ENCODE results near the gene DPY19L1.
"Not testable (repeated sequence)": the region's sequence is repeated elsewhere in the genome, so short reads cannot be mapped to it uniquely, and the experiment has no call there.

The DPY19L1 gene

DNA sequence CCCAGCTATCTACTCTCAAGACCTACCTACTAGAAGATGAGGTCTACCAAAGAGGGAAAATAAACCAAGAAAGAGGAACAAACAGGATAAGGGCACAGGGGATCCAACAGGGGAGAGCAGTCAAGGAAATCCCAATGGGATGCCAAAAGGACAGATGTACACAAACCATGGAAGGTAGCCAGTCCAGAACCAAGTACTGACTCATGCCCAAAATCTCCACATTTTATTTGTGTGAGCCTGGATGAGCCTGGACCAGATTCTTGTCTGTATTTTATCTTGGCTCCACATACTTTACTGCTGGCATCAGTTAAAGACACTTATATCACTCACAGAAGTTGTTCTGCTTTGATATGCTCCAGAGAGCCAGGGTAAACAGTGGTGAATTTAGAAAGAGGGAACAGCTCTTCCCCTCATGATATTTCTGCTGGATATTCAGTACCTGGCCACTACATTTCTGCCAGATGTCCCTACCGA, 34.1 kb downstream of the DPY19L1 start:
- intact Hi-C loops (cut with DNase I); DNase-seq: not testable (repeated sequence)

DNA sequence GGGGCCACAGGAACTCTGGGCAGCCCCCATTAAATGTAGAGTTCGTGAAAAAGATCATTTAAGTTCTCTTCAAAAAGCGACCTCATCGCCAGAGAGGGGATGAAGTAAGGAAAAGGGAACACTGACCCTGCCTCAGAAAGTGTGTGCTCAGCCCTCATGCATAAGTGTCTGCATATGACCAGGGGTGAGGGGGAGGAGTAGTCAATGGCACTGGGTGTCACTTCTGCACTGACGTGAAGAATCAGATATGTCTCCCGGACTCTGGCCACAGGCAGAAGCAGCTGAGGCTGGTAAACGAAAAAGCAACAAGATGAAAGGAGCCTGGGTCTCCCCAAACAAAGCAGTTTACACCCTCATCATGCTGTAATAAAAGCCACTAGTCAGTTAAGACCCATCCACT, 39.0 kb downstream of the DPY19L1 start:
- intact Hi-C loops (cut with DNase I); DNase-seq: not testable (repeated sequence)

DNA sequence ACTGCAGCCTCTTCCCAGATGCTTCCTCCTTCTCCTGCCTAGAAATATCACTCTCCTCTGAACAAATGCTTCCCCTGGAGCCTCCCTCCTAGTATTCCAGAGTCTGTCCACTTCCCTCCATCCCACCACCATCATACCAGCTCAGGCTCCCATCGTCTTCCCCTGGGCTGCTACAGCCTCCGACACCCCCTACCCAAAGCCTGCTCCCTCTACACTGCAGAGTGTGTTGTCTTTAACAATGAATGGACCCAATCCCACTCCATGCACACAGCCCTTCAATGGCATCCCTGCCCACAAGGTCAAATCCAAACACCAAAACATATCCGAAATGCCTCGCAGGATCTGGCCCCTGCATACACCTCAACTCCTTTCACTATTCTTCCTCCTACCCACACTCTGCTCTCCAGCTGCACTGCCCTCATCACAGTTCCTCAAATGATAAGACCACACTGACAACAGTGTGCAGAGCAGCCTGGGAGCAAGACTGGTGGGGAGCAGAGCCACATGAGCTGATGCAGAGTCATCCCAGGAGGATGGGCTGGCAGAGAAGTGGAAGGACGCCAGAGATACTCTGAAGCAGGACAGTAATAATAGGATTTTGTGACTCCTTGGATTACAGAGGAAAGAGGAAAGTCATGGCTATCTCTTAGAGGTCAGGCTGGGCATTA, 40.7 kb downstream of the DPY19L1 start:
- DNase-seq; intact Hi-C loops (cut with DNase I): not testable (repeated sequence)

DNA sequence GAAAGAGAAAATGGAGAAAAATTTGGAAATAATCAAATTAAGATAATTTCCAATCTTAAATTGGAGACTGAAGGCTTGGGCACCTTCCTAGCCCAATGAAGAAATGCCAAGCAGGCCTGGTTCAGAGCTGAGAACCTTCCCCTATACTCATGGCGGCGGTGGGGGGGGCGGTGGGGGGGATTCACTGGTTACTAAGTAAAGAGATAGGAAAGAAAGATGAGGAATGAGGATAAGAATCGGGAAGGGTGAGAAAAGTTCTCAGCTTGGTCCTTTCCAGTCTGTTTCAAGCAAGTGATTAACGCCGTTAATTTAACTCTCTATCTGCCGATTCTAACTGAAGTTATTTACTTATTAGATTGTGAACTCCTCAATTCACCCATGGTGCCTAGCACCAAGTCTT, 41.5 kb downstream of the DPY19L1 start:
- no peak for DNase-seq
- intact Hi-C loops (cut with DNase I): no loop called here

DNA sequence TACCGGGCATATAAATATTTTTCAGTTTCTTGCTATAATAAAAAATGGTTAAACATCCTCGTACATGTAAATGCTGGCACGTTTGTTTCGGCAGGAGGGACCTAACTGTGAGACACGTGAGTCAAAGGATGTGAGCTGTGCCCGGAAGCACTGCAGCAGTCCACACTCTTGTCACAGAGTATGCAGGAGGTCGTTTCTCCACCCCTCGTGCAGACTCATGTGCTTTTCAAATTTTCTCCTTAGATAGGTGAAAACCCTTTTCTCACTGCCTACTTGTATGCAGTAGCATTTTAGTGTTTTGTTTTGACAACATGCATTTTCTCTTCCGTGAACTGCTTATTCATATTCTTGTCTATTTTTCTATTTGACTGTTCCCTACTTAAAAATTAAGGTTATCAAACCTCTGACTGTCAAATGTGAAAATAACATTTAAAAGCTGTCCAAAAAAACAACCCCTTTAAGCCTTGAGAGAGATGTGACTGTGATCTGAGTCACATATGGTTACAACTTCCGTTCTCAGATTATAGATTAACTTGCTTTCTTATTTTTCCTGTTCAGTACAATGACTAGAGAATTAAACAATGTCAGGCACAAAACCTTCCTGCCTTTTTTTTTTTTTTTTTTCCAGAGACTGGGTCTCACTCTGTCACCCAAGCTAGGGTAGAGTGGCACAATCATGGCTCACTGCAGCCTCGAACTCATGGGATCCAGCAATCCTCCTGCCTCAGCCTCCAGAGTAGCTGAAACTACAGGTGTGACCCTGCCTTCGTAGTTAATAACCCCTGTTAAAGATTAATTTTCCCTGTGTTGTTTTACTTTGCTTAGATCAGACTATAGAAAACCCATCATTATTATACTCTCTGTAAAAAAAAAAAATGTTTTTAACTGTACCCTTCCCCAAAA, 45.1 kb downstream of the DPY19L1 start:
- DNase-seq: no peak
- intact Hi-C loops (cut with DNase I): no loop called here

DNA sequence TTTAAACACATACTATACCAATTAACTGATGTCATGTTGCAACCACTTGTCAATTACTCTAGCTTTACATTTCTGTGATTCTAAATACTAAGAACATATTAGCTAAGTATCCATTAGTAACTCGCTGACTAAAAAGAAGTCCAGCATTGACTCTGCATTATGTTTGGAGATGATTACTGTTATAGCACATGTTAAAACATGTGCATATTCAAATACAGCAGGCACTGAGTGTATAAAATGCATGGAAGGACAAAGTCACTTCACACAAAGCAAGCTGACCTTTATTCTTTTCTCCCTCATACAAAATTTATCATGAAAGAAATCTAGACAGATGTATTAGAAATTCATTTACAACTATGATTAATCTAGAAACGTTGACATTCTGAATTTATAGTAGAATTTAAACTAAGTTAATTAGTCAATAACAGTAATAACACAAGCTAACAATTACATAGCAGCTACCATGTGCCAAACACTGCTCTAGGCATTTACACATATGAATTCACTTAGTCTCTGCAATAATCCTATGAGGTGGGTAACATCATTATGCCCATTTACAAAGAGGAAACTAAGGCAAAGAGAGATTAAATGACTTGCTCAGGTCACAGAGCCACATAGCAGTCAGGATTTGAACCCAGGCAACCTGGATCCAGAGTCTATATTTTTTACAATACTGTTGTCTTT, 48.7 kb downstream of the DPY19L1 start:
- DNase-seq; intact Hi-C loops (cut with DNase I): not testable (repeated sequence)

DNA sequence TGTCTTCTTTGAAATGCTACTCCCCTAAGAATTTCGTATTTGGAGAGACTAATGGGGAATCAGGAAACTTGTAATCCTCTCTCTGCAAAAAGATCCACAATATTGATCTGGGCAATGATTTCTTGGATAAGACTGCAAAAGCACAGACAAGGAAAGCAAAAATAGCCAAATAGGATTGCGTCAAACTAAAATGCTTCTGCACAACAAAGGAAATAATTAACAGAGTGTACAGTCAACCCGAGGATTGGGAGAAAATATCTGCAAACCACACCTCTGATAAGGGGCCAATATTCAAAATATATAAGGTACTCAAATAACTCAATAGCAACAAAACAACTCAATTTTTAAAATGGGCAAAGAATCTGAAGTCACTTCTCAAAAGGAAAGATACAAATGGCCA, 52.1 kb downstream of the DPY19L1 start:
- intact Hi-C loops (cut with DNase I); DNase-seq: not testable (repeated sequence)

DNA sequence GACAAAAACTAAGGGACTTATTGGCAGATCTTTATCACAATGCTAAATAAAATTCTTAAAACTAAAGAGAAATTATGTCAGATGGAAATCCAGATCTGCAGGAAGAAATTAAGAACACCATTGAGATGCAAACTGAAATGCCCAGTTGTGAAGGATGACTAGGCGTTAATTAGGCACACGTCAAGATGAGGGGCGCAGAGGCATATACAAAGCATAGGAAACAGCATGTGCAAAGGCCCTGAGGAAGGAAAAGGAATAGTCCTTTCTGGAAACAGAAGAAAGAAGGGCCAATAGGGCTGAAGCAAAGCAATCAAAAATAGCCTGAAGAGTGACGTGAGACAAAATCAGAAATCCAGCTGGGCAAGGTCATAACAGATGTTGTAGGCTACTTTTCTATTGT, 53.1 kb downstream of the DPY19L1 start:
- intact Hi-C loops (cut with DNase I); DNase-seq: not testable (repeated sequence)

DNA sequence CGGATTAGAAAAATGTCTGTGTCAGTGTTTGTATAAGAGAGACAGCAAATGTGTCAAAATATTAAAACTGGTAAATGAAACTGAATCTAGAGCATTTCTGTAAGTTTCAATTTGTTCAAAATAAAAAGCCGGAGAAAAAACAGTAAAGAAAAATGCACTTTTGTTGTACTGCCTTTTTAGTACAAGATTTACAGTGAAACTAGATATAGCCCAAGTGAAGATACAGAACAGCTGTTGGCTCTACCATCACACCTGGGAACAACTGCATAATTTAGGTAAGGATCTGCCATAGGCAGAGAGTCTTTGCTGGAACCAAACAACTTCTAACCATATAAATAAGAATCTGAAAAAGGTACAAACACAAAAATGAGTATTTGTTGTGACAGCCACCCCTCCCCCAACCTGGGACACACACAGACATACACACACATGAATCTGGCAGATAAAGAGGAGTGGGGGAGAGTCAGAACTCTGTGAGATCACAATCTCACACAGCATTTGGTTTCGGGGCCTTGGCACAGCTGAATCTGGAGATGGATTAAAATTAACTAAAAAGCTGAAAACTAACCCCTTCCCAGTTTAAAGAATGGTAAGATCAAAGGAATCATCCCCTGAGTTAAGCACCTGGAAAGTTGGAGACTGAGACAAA, 54.8 kb downstream of the DPY19L1 start:
- intact Hi-C loops (cut with DNase I): no loop called here
- no peak for DNase-seq

DNA sequence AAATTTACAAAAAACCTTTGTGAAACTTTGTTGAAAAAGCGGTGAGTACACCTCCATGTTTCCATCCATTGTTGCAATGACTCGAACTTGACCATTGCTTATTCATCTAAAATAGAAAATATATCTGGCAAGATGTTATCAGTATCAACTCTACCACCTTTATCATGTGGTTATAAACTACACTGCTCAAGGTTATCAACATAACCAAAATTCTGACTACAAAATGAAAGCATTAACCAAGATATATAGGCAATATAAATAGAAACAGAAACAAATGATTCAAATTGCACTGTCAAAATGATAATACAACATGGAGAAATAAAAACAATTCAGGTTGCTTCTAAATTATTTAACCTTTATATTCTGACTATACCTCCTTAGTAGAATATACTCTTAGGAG, 58.2 kb downstream of the DPY19L1 start:
- DNase-seq; intact Hi-C loops (cut with DNase I): not testable (repeated sequence)

DNA sequence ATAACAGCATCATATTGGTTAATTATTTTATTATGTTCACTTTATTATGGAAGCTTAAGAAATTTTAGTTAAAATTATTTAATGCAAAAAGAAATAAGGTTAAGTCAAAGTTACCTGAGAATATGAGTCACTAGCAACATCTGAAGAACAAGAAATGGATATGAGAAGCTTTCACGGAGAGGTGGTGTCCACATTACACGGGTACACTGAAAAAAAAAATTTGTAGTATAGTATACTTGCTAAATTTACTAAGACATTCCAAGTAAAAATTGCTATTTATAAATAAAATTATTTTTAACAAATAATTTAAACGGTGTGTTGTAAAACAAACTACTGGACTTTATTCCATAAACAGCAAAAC, 63.9 kb downstream of the DPY19L1 start:
- intact Hi-C loops (cut with DNase I): no loop called here

DNA sequence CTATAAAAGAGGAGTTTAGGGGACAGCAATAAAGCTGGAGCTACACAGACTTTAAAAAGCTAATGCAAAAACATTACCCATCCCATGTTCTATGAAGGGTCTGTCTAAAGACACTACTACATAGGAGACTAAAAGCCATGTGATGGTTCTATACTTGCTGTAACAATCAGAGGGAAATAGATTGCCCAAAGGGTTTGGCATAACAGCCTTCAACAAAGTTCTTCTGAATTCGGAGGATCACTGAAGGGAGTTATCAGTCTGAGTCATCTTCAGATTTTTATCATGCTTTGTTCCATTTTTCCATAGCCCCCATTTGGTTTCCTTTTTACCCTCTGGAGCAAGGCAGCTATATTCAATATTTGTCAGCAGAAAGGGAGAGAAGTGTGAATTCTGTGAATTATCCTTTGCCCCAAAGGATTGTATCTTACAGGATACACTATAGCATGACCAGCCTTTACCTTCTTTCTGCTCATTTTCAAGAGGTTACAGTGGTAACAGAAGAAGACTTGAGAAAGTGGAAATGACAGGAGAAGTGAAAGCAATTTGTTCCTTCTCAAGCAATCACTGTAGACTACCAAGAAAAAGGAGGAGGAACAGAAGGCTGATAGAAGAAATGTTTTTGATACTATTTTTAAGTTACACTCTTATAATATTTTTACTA, 64.4 kb downstream of the DPY19L1 start:
- intact Hi-C loops (cut with DNase I): not testable (repeated sequence)

More for the DNA sequence above, 63.9 kb downstream of the DPY19L1 start:
- no peak for DNase-seq

DNA sequence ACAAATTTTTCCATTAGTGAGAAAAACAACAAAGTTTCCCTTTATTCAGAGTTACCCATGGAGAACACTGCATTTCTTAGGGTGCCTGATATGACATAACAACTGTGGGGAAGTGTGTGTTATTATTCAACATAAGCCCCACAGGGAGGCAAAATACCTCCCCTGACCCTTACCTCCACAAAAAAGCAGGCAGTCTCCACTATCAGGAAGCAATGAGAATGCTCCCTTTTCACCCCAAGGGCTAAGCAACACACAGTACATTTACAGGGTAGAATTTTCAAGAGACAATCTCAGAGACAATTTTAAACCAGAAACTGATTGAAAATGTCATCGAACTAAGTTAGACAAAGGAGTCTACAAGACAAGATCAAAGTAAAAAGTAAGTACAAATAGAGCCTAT, 69.5 kb downstream of the DPY19L1 start:
- DNase-seq; intact Hi-C loops (cut with DNase I): not testable (repeated sequence)

More for the DNA sequence above, 64.4 kb downstream of the DPY19L1 start:
- DNase-seq: not testable (repeated sequence)

DNA sequence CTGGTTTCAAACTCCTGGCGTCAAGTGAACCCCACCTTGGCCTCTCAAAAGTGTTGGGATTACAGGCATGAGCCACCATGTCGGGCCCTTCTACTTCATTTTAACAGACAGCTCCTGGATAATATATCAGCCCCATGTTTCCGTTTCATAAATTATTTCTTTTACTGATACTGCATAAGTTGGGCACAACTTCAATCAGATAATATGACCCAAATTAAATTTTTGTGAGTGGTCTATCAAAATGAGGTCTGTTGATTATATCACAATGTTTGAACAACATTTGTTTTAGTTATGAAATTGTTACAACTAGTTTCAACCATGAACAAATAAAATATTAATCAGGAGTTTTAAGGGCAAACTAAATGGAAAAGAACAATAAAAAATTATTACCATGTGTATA, 70.8 kb downstream of the DPY19L1 start:
- intact Hi-C loops (cut with DNase I); DNase-seq: not testable (repeated sequence)

DNA sequence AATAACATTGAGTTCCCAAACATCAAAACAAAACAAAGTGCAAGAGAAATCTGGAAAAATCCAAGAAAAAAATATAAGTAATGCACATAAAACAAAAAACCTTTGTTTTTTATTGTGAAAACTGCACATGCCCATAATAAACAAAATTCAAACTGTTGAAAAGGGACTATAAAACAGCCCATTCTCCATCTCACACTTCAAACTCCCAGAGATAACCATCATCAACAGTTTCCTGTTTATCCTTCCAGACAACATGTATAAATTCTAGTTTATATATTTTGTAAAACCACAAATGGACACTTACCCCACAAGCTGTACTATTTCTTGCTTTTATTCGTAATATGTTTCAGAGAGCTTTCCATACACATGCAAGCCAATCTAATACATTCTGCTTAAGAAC, 79.3 kb downstream of the DPY19L1 start:
- no peak for DNase-seq
- intact Hi-C loops (cut with DNase I): no loop called here

DNA sequence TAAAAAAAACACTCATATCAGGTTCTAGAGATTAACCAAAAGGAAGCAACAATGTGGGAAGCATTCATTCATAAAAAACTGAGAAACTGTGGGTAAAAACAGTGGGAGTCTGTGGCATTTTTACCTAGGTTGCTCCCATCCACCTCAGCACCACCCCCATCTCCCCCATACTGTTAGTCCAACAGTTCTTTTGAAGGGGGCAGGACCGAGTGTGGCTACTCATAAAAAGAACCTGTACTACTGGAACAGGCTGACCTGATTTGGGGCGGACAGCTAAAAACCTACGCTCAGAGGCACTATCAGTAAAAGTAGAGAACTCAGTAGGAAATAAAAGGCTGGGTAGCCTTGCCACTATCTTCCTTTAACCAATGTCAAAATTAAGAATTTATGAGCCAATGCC, 84.5 kb downstream of the DPY19L1 start:
- intact Hi-C loops (cut with DNase I): no loop called here
- no peak for DNase-seq

DNA sequence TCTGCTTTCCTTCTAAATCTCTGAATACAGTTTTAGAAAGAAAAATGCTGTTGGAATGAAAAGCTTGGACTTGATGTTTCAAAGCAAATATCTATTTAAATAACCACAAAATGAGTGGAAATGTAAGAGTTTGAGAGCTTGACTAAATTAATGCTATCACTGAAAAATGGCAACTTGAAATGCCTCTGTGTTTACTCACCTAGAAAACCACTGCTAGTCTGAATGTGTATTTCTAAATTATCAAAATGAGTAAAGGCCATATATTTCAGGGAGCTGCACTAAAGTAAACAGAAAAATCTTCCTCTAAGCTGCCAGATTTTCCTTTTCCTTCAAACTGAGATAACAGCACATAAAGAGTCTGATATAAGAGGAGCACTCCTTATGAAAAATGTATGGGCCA, 87.9 kb downstream of the DPY19L1 start:
- DNase-seq: no peak

DNA sequence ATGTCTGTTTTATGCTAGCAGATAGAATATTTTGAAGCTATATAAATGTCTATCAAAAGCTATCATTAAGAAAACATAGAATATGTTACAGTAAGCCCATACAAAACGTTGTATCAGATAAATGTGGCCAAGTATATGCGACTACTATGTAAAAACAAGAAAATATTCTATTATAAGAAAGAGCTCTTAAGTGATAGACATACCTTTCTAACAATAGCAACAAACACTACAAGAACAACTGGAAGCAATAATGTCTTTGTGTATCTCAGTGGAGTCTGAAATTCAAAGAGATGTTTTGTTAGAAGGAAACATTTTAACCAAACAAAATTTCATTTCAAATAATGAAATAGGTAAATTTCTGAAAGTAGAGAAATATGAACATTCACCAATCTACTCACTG, 89.9 kb downstream of the DPY19L1 start:
- intact Hi-C loops (cut with DNase I); DNase-seq: not testable (repeated sequence)

More for the DNA sequence above, 87.9 kb downstream of the DPY19L1 start:
- intact Hi-C loops (cut with DNase I): no loop called here

DNA sequence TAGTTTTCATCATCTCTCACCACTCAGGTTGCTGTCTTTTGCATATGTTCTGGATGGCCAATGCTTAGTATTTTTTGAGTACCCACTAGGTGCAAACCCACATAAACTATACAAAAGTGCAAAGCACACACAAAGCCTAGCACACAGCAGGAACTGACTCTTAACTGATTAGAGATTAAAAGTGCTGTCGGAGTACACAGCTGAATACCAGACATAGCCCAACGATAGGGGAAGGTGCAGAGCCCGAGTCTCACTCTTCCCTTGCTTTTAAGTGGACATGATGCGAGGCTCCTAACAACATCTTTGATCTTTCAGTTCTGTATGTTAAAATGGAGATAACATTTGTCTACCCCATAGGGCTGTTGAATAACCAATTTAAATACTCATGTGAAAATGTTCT, 90.8 kb downstream of the DPY19L1 start:
- no peak for DNase-seq
- intact Hi-C loops (cut with DNase I): no loop called here
